LHCN-M2 (cell line): ENCODE measurements around the gene NPM1. TPM values are rescaled to one million over a fixed set of nuclear protein-coding genes. Genes with fewer than 3 reads are reported as not detected.
"Not testable (repeated sequence)": the region's sequence is repeated elsewhere in the genome, so short reads cannot be mapped to it uniquely, and the experiment has no call there.

Experiments used
- DNase-seq: peaks from one replicate; pipeline ENCODE4 v3.0.0-alpha.2; 2012; ENCODE audit warnings: low read depth
- total RNA-seq: library from RNA; depleted of rRNA; stranded (reverse); fragments of >200 nt; gene quantifications from 2 replicates; pipeline ENCODE4 v1.2.3, GENCODE V29; 2014

Gene NPM1
- total RNA-seq, 1 experiment from 2014 or later, result 1,268 TPM

DNA sequence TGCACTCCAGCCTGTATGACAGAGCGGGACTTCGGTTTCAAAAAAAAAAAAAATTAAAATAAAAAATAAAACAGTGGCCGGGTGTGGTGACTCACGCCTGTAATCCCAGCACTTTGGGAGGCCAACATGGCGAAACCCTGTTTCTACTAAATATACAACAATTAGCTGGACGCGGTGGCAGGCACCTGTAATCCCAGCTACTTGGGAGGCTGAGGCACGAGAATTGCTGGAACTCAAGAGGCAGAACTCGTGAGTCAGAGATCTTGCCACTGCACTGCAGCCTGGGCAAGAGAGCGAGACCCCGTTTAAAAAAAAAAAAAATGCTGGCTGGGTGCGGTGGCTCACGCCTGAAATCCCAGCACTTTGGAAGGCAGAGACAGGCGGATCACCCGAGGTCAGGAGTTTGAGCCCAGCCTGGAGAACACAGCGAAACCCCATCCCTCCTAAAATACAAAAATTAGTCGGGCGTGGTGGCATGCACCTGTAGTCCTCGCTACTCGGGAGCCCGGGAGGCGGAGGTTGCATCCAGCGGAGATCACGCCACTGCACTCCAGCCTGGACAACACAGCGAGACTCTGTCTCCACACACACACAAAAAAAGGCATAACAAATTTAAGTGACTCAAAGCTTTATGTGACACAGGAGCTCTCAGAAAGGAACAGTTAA, 1.5 kb upstream of the NPM1 start:
- DNase-seq, result no peak

DNA sequence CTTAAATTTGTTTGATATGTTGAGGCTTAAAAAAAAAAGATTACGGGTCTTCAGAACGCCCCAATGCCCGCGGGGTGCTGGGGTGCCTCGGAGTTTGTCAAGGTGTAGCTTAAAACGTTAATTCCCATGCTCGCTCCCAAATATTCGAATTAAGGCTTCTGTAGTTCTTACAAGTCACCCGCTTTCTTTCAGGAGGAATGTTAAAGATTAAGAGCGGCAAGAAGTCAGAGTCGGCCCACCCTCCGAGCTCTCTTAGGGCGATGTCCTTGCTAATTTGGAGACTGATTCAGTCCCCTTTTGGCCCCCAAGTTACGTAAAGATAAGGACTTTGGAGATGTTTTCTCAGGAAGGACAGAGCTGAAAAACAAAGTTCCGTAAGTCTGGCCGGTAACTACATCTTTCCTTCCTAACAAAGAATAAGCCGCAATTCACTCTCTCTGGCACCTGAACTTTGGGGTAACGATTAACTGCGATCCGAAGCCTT, 746 bp upstream of the NPM1 start:
- no peak for DNase-seq

DNA sequence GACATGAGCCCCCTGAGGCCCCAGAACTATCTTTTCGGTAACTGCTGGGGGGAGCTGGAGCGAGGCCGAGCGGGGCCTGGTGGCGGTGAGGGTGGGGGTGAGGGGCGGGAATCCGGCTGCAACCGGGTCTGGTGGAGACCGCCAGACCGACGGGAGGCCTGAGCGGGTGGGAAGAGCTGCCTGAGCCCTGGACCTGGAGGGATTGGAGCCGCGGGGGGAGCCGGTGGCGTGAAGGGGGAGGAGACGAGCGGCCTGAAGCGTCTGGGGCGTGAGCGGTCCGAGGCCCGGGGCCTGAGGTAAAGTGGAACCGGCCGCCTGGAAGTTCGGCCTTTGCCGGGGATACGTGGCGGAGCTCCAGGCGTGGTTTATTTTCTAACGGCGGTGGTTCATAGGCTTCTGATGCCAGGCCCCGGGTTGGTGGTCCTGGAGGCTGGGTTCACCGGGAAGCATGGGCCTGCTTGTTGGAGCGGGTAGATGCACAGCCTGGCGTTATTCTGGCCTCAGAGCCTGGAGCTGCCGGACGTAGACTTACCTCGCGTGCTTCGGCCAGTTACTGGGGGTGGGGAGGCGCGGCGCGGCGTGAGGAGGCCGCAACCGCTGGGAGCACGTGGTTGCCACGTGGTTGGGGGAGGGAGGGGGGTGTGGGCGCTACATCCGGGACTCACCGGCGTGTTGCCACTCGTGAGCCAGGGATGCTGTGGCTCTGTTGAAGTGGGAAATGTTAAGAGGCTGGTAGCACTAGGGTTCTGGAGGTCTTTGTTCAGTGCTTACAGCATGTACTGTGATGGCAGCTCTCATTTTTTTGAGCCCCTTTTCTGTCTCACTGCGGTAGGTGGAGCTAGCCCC, 544 bp downstream of the NPM1 start:
- DNase-seq, result peak; percentile 76

DNA sequence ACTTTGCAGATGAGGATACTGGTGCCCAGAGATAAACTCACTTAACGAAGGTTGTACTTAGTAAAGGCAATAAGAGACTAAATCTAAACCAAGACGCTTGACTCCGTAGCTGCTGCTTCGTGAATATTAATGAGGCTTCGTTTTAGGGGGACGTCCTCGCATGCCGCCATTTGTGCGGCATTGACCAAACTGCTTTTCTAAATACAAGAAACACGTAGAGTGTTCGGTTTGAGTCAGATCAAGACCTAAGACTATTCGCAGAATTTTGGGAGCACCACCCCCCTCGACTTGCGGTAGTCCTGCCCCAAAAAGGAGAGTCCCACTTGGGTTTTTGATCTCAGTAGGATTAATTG, 1.1 kb downstream of the NPM1 start:
- no peak for DNase-seq

DNA sequence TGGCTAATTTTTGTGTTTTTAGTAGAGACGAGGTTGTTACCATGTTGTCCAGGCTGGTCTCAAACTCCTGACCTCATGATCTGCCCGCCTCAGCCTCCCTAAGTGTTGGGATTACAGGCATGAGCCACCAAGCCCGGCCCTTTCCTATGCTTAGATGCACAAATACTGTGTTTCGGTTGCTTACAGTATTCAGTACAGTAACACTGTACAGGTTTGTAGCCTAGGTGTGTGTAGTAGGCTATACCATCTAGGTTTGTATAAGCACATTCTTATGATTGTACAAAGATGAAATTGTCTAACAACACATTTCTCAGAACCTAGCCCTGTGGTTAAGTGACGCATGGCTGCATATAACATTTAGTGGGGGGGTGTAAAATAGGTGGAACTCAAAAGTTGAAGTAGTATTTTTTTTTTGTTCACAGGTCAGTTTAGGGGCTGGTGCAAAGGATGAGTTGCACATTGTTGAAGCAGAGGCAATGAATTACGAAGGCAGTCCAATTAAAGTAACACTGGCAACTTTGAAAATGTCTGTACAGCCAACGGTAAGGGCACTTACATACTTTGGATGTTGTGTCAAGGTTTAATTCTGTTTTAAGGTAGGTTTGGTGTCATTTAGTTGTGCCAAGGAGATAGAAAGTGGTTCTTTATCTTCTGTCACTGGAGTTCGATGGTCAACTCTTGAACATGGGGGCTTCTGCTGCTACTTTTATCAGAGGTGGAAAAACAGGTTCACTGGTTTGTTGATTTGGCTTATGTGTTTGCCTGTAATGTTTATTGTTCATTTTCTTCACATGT, 3.4 kb downstream of the NPM1 start:
- DNase-seq, result no peak

DNA sequence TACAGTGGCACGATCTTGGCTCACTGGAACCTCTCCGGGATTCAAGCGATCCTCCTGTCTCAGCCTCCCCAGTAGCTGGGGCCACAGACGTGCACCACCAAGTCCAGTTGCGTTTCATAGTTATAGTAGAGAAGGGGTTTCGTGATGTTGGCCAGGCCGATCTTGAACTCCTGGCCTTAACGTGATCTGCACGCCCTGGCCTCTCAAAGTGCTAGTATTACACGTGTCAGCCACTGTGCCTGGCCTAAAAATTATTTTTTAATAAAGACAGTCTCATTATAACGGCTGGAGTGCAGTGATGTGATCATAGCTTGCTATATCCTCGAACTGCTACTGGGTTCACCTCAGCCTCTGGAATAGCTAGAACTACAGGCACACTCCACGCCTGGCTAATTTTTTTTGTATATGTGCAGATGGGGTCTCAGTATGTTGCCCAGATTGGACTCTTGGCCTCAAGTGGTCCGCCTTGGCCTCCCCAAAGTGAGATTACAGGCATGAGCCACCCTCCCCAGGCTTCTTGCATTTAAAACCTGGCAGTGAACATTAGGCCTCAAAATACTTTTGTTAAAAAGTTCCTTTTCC, 4.4 kb downstream of the NPM1 start:
- no peak for DNase-seq

DNA sequence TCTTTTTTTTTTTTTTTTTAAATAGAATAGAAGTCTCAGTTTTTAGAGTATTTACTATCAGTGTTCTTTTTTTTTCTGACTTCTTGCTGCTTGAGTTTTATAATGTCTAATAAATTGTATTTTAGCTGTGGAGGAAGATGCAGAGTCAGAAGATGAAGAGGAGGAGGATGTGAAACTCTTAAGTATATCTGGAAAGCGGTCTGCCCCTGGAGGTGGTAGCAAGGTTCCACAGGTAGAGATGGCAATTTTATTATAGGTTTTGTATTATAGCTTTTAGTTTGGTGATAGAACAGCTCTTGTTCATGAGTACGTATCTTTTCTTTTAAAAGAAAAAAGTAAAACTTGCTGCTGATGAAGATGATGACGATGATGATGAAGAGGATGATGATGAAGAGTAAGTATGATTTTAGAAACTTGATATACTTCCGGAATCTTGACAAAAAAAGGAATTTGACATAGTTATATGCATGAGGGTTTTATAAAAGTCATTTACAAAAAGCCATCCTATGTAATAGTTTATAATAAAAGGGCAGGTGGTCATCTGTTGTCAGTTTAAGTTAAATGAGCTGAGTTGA, 5.0 kb downstream of the NPM1 start:
- no peak for DNase-seq

DNA sequence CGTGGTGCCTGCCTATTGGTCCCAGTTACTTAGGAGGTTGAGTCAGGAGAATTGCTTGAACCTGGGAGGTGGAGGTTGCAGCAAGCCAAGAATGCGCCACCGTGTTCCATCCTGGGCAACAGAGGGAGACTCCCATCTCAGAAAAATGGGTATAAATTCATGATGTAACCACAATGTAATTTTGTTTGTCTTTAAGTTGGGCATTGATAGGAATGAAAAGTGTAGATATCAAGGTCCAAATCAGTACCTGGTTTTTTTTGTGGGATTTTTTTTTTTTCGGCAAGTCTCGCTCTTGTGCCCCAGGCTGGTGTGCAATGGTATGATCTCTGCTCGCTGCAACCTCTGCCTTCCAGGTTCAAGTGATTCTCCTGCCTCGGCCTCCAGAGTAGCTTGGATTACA, 7.4 kb downstream of the NPM1 start:
- no peak for DNase-seq

DNA sequence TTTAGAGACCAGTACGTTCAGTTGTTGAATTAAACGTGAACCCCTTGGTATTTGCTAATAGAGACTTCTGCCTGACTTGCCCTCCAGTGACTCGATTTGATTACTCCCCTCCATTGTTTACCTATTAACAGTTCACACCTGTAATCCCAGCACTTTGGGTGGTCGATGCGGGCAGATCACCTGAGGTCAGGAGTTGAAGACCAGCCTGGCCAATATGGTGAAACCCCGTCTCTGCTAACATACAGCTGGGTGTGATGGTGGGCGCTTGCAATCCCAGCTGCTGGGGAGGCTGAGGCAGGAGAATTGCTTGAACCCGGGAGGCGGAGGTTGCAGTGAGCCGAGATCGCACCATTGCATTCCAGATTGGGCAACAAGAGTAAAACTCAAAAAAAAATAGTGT, 8.9 kb downstream of the NPM1 start:
- not testable (repeated sequence) for DNase-seq

DNA sequence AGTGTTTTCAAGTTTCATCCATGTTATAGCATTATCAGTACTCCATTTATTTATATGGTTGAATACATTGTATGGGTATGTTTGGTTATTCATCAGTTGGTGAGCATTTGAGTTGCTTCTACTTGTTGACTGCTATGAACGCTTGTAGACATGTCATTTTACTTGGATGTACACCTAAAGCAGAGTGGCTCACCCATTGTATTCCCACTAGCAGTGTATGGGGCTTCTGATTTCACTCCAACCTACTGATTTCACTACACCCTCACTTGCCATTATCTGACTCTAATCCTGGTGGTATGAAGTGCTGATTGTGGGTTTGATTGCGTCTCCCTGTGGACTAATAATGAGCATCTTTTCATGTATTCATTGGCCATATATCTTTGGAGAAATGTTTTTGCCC, 9.5 kb downstream of the NPM1 start:
- no peak for DNase-seq

DNA sequence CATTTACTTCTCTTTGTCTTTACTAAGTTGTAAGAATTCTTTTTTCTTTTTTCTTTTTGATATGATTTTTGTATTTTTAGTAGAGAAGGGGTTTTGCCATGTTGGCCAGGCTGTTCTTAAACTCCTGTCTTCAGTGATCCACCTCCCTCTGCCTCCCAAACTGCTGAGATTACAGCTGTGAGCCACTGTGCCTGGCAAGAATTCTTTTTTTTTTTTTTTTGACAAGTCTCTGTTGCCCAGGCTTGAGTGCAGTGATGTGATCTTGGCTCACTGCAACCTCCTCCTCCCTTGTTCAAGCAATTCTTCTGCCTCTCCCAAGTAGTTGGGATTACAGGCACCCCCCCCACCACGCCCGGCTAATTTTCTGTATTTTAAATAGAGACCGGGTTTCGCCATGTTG, 9.9 kb downstream of the NPM1 start:
- DNase-seq, result no peak

DNA sequence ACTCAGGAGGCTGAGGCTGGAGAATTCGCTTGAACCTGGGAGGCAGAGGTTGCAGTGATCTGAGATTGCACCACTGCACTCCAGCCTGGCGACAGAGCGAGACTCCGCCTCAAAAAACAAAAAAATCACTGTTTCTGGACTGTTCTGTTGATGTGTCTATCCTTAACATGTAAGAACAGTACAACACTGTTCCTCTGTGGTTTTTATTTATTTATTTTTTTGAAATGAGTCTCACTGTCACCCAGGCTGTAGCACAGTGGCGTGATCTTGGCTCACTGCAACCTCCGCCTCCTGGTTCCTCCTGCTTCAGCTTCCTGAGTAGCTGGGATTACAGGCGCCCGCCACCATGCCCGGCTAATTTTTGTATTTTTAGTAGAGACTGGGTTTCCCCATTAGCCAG, 11.0 kb downstream of the NPM1 start:
- not testable (repeated sequence) for DNase-seq

DNA sequence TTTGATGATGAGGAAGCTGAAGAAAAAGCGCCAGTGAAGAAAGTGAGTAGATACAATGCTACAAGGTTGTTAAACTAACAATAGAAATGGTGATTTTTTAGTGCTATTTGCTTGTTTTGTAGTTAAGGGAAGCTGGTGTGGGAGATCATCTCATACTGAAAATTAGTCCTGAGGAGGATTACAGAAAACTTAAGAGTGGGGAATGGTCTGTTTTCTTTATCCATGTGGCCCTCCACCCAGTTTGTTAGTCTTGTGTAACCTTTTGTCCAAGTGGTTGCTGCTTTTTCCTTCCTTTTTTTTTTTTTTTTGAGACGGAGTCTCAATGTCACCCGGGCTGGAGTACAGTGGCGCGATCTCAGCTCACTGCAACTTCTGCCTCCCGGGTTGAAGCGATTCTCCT, 12.5 kb downstream of the NPM1 start:
- no peak for DNase-seq

DNA sequence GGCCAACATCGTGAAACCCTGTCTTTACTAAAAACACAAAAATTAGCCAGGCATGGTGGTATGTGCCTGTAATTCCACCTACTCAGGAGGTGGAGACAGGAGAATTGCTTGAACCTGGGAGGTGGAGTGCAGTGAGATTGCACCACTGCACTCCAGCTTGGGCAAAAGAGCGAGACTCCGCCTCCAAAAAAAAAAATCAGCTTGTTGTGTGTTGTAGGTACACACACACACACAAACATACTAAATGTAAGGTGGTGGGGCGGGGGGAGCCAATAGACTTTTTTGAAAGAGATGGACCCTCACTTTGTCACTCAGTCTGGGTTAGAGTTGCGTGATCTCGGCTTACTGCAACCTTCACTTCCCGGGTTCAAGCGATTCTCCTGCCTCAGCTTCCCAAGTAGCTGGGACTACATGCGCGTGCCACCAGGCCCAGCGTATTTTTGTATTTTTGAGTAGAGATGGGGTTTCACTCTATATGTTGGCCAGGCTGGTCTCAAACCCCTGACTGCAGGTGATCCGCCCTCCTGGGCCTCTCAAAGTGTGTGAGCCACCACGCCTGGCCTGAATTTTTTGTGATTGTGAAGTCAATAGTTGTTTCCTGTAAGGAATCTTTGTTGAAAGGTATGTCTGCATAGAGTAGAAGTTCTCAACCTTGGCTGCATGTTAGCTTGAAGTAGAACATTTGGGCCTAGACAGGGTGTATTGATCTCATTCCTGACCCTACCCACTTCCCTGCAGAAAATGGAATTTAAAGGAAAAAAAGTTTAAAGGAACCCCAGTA, 13.7 kb downstream of the NPM1 start:
- no peak for DNase-seq

DNA sequence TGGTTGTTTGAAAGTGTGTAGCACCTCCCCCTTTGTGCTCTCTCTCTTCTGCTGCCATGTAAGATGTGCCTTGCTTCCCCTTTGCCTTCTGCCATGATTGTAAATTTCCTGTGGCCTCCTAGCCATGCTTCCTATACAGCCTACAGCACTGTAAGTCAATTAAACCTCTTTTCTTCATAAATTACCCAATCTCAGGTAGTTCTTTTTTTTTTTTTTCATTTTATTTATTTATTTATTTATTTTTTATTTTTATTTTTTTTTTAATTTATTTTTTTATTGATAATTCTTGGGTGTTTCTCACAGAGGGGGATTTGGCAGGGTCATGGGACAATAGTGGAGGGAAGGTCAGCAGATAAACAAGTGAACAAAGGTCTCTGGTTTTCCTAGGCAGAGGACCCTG, 15.1 kb downstream of the NPM1 start:
- not testable (repeated sequence) for DNase-seq

DNA sequence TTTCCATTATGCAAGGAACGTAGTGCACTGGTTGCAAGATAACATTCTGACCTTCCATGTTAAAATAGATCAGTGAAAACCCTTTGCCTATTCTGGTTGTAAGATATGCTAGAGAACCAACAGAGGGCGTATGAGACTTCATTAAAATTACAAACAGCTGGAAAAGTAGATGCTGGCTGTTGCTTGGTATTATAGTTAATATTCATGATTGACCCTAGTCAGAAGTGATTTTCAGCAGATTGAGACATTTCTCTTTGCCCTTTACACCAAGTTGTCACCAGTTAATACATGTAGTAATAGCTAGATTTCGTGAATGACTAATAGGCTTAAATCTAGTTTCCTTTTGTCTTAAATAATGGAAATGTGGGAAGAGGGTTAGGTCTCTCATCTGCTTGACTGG, 18.0 kb downstream of the NPM1 start:
- peak; percentile 20 for DNase-seq

DNA sequence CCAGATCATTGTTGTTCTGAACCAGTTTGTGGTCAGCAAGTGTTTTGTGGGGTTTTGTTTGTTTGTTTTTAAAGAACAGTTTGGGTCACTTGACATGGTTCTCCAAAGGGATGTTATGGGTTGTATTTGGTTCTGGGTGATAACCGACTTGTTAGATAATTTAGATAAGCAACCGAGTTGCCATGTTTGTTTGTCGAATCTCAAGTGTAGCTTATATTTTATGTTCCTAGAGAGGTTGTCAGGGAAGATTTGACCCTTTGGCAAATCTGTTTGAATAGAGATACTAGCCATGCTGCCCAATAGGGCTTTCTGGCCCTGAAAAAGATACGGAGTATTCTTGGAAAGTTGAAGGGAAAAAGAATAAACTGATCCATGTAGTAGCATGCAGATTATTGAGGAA, 19.6 kb downstream of the NPM1 start:
- DNase-seq, result no peak

DNA sequence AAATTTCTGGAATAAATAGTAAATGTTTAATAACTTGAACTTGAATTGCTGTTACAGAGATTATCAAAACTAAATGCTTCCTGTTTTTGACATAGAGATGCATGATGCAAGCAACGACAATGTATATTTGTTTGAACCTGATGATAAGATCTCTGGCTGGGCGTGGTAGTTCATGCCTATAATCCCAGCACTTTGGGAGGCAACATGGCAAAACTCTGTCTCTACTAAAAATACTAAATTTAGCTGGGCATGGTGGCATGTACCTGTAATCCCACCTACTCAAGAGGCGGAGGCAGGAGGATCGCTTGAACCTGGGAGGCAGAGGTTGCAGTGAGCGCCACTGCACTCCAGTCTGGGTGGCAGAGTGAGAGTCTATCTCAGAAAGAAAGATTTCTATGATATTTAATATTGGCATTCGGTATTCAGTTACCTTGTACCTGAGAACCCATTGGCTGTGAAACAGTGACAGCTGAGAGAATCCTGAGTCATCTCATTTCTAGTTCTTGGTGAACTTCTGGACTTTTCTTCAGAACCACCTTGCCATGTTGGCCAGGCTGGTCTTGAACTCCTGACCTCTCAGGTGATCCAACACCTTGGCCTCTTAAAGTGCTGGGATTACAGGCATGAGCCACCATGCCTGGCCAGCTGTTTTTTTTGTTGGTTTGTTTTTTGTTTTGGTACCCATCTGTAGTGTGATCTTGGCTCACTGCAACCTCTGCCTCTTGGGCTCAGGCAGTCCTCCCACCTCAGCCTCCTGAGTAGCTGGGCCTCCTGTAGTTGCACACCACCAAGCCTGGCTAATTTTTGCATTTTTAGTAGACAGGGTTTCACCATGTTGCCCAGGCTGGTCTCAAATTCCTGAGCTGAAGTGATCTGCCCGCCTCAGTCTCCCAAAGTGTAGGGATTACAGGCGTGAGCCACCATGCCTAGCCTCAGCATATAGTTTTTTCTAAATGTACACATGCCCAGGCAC, 21.8 kb downstream of the NPM1 start:
- DNase-seq, result no peak

DNA sequence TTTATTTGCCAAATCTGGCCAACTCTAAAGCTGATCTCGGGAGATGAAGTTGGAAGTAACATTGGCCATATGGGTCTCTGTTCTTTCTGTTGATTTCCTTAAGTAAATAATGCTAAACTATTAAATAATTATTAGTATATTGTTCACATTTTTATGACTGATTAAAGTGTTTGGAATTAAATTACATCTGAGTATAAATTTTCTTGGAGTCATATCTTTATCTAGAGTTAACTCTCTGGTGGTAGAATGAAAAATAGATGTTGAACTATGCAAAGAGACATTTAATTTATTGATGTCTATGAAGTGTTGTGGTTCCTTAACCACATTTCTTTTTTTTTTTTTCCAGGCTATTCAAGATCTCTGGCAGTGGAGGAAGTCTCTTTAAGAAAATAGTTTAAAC, 22.5 kb downstream of the NPM1 start:
- DNase-seq, result no peak

DNA sequence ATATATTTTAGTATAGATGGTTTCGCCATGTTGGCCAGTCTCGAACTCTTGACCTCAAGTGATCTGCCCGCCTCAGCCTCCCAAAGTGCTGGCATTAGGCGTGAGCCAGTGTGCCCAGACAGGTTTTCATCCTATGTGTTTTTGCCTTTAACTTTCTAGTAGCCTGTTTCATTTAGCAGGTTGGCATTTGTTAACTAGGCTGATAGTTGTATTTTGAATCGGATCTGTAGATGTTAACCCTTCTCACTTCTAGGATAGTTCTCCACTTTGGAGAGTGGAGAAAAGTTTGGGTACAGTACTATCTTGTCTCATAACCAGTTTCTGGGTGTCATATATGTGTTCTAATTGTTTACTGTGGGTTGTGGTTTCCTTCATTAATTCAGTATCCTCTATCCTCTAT, 24.5 kb downstream of the NPM1 start:
- DNase-seq, result no peak
